Measurements from ENCODE around the gene RAB34.

Gene RAB34, protein sequence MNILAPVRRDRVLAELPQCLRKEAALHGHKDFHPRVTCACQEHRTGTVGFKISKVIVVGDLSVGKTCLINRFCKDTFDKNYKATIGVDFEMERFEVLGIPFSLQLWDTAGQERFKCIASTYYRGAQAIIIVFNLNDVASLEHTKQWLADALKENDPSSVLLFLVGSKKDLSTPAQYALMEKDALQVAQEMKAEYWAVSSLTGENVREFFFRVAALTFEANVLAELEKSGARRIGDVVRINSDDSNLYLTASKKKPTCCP

DNA sequence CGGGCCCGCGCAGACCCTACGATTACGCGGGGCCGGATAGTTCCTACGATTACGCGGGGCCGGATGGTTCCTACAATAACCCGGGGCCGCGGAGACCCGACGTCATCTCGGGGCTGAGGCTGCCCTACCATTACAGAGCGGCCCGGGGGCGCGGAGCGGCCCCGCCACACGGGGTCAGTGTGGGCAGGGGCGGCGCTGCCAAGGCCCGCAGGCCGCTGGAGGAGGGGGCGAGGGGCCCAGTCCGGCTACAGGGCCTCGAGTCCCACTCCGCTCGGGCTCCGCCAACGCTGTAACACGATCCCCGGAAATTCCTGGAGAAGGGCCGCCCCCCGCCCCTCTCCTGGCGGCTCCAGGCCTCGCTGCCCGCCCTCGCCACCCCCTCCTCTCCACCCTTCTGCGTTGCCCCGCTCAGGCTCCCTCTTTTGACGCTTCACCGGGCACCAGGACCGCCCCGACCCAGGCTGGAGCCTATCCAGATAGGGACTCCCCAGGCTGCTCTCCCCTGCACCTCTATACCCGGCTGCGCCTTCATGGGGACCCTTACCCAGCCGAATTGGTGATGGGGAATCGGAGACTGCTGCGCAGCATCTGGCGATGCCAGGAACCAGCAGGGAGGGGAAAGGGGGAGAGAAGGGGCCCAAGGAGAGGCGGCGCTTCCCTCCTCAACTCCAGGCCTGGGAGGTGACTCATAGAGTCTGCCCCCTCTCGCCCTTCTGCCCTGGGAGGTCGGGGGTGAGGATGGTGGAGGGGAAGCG is at the start of gene RAB34:
Gene RAB34, minus strand, starts transcription at position 291 of the 755 bp plus-strand sequence. CDS start 602 bp downstream, outside the sequence.
- DNase-seq: peak; percentile 94

DNA sequence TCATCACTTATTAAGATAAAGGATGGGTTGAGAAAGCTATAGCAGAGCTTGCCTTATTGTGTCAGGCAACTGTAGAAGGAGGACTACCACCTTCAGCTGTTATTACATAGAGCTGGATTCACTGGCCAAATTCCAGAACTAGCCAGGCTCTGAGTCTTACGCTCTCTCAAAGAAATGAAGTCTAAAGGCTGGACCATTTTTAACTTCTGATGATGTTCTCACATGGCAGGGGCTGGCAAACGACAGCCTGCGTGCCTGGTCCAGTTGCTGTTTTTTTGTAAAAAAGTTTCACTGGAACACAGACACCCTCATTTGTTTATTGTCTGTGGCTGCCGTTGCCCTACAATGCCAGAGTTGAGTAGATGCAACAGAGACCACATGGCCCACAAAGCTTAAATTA is 47.4 kb upstream of the RAB34 start:
- no peak for DNase-seq

DNA sequence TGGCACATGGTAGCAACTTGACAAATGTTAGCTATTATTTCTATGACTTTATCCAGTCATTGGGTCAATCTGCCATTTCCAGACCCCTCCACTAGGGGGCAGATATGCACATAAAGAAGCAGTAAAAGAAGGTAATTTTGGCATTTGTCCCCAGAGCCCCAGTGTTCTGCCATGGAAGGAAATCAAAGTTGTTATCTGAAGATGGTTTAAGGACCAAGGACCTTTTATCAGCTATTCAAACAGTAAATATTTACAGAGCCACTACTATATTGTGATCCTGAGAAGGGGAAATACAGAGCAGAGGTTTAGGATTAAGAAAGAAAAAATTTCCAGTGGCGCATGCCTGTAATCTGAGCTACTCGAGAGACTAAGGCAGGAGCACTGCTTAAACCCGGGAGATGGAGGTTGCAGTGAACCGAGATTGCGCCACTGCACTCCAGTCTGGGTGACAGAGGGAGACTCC is 46.2 kb upstream of the RAB34 start:
- peak; percentile 59 for DNase-seq

DNA sequence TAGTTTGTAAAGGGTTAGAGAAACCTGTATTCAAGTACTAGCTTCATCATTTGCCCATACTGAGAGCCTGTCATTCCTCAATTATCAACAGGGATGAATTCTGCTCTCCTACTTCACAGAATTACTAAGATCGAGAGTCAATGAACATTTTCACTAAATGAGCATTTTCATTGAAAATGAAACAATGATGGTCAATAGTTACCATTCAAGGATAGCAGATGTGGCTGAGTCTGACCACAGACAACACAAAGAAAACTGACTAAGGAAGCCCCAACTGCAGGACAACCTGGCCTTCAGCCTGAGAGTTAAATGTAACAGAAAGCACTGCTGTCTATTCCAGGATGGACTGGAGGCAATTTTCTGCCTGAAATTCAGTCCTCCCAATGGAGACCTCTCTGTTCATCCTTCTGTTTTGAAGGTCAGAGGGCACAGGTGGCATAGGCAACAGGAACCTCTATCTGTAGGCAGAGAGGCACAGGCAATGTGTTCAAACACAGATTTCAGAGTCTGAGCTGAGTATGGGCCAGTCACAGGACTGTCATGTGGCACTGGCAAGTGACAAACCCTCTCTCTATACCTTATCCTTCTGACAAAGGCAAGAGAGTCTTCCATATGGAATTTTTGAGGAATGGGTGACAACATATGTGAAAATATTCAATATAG is 45.6 kb upstream of the RAB34 start:
- no peak for DNase-seq

DNA sequence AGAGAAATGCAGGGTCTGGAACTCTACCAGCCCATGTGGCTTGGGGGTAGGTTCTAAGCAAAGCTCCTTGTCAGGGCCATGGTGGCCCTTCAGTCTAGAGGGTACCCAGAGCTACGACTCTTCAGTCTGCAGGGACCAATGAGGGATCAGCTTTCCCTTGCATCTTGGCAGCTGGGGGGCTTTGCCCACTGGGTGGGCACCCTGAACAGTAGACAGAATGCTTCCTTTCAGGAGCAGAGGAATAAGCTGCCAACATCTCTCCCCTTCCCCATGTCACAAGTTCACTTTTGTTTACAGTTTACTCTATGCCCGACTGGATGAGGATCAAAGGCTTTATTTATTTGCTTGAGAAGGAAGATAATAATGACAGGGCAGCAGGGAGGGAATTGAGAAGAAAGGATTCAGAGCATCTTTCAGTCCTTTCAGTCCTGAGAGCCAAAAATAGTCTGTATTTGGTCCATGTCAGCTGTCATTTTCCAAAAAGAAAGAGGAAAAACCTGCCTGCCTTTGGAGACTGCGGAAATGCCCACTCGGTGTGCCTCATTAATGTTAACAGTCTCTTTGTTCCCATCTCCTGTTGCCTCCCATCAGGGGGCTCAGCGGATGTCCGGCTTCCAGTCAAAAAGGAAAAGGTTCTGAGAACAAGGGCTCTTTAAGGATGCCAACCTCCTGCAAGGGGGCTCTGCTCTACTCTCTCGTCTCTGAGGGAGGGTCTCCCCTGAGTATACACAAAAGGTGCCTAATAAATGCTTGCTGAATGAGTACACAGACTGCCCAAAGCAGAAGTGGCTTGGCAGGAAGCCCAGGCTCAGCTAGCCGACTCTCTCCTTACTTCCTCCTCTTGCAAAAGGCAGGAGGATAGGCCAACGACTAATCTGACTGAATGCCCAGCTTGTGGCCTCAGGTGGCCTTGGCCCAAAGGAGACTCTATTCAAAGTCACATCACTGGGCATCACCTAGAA is 43.2 kb upstream of the RAB34 start:
- no peak for DNase-seq

DNA sequence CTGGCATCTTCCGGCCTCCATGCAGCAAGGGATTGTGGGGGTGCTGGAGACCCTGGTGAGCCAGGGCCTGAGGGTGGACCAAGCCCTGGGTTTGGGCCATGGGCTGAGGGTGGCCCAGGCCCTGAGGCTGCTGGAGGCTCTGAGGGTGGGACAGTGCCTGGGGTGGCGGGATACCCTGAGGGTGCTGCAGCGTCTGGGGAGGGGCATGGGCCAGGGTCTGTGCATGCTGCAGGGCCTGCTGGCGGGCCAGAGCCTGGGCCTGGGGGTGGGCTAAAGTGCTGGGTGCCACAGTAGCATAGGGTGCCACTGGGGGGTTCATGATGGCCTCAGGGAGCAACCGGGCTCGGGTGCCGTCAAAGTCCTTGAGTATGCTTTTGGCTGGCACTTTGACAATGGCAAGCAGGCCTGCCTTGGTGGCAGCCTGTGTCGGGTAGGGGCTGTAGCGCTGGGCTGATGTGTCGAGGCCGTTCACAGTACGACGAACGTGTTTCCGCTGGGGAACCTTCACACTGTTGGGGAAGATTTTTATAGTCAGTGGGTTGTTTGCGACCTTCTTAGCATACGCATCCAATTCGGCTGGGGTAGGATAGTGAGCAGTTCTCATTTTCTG is 41.7 kb upstream of the RAB34 start:
- DNase-seq: no peak

DNA sequence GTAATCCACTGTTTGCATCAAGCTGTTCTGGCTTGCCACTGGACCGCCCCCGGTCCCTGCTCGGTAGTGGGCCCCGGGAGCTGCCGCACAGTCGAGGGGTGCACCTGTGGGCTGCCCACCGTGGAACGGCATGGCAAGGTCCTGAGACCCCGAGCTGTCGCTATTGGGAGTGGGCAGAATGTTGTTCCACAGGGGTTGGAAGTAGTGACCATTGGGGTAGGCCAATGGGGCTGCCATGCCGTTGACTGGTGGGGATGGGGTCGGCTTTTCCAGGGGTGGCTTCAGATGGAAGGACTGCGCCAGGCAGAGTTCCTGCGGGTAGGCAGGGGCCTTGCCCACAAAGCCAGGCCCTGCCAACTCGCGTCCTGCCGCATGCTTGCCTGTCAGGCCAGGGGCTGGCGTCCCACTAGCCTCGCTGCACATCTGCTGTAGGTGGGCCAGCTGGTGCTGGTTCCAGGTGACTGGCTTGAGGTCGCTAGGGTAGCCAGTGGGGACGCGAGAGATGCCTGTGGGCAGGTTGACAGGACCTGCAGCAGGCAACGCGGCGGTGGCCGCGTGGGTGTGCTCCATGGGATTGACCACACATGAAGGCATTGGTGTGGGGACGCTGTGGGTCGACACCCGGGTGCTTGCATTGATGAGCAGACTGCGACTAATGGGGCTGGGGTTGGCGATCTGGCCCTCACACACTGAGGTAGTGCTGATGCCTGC is 40.9 kb upstream of the RAB34 start:
- no peak for DNase-seq

DNA sequence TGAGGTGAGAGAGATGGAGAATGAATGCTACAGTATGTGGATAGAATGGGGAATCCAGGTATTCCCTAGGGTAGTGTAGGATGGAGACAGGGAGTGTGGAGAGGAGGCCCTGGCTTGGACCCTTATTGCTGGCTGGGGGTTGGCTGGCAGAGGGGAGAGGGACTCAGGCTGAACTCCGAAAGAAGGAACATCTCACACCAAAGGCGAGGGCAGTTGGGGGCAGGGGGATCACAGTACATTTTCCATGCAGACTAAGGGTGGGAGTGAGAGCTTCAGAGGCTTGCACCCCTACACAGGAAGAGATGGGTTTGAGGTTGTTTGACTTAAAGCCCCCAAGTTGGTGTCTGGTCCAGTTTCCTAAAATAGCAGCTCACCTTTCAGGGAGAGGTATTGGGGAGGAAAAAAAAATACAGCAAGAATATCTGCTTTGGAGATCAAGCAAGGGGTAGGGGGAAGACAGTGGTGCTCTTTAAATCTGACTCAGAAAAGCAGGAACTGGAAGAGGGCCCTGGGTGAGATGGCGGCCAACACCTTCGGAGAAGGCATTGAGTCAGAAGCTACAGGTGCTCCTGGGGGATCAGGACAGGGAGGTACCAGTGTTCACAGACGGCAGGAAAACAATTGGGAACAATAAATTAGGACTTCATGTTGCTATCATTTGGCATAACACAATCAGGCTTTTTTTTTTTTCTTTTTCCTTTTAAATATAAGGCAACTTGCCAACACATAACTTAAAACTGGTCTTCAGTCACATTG is 38.6 kb upstream of the RAB34 start:
- no peak for DNase-seq

DNA sequence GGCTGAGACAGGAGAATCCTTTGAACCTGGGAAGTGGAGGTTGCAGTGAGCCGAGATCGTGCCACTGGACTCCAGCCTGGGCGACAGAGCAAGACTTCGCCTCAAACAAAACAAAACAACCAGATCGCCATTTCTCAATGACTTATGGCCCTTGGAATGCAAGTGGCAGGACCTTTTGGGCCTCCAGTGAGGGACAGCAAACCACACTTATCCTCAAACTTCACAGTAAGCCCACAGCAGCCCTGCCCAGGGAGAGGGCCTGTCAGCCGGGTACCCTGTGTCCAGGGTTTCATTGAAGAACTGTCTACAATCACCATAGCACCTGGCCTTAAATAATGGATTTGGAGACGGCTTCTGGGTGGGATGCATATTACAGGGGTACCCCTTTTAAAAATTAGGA is 37.8 kb upstream of the RAB34 start:
- no peak for DNase-seq

DNA sequence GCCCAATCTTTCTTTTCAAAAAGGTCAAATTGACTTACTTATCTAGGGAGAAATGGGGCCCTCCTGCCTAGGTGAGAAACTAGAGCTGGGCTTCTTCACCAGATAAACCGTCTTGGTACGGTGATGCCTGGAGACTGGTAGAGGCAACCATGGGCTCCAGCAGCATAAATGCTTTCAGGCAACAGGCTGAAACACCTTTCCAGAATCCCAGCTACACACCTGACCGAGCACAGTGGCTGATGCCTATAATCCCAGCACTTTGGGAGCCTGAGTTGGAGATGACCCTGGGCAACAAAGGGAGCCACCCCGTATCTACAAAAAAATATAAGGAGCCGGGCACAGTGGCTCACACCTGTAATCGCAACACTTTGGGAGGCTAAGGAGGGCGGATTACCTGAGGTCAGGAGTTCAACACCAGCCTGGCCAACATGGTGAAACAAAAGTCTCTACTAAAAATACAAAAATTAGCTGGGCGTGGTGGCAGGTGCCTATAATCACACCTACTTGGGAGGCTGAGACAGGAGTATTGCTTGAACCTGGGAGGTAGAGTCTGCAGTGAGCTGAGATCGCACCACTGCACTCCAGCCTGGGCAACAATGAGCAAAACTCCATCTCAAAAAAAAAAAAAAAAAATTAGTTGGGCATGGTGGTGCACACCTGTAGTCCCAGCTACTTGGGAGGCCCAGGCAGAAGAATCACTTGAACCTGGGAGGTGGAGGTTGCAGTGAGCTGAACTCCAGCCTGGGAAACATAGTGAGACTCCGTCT is 34.1 kb upstream of the RAB34 start:
- no peak for DNase-seq

DNA sequence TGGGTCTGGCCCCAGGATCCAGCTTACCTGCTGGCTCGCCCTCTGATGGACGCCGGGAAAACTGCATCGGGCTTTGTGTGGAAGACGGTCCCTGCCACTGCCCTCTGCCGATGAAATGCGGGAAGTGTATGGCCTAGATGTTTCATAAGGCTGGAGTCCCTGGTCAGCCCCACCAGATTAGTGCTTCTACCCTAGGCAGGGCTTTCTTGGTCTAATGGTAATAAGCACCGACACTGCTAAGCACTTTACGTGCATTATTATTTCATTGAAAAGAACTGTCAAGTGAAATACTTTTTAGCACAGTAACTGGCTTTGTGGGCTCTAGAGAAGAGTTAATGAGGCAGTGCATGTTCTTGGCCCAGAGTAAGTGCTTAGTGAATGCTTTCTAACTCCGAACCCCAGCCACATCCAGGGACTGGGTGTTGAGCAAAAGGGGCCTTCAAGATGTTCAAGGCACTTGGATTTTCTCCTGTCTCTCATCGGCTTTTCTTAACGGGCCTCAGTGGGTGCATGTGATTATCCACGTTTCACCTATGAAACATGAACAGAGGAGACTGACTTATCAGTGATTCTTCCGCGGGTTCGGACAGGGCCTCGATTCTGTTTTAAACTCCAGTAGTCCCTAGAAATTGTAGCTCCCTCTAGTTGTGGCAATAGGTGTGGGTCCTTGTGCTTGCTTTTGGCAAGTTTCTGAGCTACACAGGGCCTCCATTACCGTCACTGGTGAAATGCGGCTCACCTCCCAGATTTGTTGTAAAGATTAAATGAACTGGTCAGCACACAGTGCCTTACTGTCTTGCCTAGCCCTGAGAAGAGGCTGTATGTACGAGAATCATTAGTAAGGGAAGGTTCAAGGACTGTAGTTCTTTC is 32.7 kb upstream of the RAB34 start:
- peak; percentile 92 for DNase-seq

DNA sequence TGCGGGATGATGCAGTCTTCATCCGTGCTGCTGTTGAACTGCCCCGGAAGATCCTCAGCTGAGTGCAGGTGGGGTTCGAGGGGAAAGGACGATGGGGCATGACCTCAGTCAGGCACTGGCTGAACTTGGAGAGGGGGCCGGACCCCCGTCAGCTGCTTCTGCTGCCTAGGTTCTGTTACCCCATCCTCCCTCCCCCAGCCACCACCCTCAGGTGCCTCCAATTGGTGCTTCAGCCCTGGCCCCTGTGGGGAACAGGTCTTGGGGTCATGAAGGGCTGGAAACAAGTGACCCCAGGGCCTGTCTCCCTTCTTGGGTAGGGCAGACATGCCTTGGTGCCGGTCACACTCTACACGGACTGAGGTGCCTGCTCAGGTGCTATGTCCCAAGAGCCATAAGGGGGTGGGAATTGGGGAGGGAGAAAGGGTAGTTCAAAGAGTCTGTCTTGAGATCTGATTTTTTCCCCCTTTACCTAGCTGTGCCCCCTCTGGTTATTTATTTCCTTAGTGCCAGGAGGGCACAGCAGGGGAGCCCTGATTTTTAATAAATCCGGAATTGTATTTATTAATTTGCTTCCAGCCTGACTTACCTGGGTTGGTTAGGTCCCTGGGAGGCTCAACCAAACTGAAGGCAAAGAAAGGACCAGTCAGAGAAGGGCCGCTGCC is 32.0 kb upstream of the RAB34 start:
- DNase-seq: no peak

DNA sequence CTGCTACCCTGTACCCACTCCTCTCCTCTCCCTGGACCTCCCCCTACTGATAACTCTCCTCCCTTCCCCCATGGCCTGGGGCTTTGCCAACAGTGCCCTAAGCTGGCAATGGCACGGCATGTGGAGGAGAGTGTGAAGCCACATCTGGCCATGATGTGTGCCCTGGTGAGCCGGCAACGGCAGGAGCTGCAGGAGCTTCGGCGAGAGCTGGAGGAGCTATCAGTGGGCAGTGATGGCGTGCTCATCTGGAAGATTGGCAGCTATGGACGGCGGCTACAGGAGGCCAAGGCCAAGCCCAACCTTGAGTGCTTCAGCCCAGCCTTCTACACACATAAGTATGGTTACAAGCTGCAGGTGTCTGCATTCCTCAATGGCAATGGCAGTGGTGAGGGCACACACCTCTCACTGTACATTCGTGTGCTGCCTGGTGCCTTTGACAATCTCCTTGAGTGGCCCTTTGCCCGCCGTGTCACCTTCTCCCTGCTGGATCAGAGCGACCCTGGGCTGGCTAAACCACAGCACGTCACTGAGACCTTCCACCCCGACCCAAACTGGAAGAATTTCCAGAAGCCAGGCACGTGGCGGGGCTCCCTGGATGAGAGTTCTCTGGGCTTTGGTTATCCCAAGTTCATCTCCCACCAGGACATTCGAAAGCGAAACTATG is 31.3 kb upstream of the RAB34 start:
- no peak for DNase-seq

DNA sequence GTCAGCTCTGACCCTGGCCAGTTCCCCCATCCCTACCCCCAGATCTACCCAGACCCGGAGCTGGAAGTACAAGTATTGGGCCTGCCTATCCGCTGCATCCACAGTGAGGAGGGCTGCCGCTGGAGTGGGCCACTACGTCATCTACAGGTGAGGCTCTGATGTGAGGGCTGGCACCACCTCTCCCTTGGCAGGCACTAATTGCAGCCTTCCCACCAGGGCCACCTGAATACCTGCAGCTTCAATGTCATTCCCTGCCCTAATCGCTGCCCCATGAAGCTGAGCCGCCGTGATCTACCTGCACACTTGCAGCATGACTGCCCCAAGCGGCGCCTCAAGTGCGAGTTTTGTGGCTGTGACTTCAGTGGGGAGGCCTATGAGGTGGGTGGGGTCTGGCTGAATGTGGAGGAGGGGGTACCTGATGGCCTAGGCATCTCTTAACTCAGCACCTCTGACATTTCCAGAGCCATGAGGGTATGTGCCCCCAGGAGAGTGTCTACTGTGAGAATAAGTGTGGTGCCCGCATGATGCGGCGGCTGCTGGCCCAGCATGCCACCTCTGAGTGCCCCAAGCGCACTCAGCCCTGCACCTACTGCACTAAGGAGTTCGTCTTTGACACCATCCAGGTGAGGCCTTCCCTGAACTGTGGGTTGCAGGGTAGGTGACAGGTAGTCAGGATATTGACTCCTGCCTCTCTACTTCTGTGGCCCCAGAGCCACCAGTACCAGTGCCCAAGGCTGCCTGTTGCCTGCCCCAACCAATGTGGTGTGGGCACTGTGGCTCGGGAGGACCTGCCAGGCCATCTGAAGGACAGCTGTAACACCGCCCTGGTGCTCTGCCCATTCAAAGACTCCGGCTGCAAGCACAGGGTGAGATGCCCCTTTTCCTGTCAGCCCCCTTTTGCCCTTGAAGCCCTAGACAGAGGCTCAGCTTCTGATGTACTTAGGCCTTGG is 30.4 kb upstream of the RAB34 start:
- no peak for DNase-seq

DNA sequence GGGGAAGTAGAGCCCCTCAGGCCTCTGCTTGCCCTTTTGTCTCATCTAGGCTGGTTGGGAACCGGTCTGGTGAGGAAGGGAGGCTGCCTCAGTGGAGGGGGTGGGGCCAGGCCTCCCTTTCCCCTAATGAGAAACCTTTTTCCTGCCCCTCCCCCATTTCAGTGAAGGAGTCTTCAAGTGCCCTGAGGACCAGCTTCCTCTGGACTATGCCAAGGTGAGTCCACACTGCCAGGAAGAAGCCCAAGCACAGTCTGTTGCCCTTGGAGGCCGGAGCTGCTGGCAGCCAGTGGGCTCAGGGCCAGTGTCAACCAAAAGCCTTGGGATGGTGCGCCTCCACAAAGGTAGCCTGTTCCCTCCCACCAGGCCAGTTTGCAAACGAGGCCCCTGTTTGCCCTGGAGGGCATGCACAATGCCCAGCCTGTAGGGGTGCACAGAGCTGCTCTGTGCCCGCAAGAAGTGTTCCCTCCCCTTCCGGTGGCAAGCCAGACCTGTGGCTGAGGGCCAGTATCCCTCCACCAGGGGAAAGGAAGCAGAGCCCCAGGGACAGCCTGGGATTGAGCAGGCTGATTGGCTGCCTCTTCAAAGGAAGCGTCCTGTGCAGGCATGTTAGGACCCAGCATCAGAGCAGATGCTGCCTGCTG is 29.5 kb upstream of the RAB34 start:
- DNase-seq: peak; percentile 82

DNA sequence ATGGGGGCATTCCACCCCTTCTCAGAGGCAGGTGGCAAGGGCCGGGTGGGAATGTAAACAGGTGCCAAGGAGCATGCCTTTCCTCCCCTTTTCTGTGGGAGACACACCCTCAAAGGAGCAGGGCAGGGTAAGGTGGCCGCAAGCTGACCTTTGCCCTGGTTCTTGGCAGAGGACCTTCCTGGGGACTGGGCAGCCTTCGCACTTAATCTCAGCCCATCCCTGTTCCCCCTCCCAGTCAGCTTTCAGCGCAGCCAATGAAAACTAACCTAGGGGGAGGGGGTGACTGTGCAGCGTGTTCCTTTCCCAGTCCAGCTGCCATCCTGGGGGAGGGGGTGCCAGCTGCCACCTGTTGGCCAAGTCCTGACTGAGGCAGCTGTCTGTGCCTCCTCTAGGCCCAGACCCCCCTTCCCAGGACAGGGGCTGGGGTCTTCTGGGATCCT is 29.0 kb upstream of the RAB34 start:
- DNase-seq: peak; percentile 79
